Upper lobe of left lung (tissue), 4 donors: ENCODE results near the gene DACH1.

Source experiments
- CTCF ChIP-seq, 6 experiments: fragments of 450-650 bp in 4 of 6; fragments of 200-600 bp in 2 of 6; sonication (generic) in 2 of 6; IDR thresholded peaks; one replicate each; pipeline ENCODE4 v1.5.1; 2016 to 2019; ENCODE audit warnings: antibody characterized with exemption in 6 of 6
- EP300 ChIP-seq, 4 donors: sonication (generic); formaldehyde crosslinking; IDR thresholded peaks; one replicate each; pipeline ENCODE4 v1.5.1; 2017; ENCODE audit warnings: antibody characterized with exemption in 4 of 4, control low read depth in 2 of 4
- POLR2A ChIP-seq, 4 donors: fragments of 450-650 bp; IDR thresholded peaks; one replicate each; pipeline ENCODE4 v1.5.1; 2016 to 2017; ENCODE audit warnings: antibody characterized with exemption in 4 of 4, mild to moderate bottlenecking in 2 of 4
- POLR2AphosphoS5 ChIP-seq, 2 donors: sonication (generic); formaldehyde crosslinking; IDR thresholded peaks; one replicate each; pipeline ENCODE4 v1.5.1; 2017; ENCODE audit warnings: antibody characterized with exemption in 2 of 2

GRCh38 chr13:71718931-71719330 is 148.1 kb downstream of the DACH1 start:
- no peak for TF ChIP-seq POLR2A (IDR thresholded peaks at IDR 0.05)
- no peak for TF ChIP-seq CTCF (IDR thresholded peaks at IDR 0.05)
- no peak for TF ChIP-seq EP300 (IDR thresholded peaks at IDR 0.05)
- TF ChIP-seq POLR2AphosphoS5 (IDR thresholded peaks at IDR 0.05), result no peak
